Measurements from ENCODE around the gene GUCA2A. TPM values are rescaled to one million over a fixed set of nuclear protein-coding genes. Genes with fewer than 3 reads are reported as not detected.

The GUCA2A gene
- total RNA-seq, 1 experiment from 2014 or later: not detected

- Histone ChIP-seq H3K4me2 (no peak overlapping the region), H2AFZ (no peak overlapping the region), H4K20me1 (ENCODE audit: insufficient read depth) (no peaks in the 10 kb centered on the region), H3K36me3 (ENCODE audit: low read depth) (no peaks in the 10 kb centered on the region), H3F3A (ENCODE audit: insufficient read depth, low read depth) (peaks cover 9% of the 10 kb centered on the region; the same call in 1 of the 2 replicates), H3K27ac (no peak overlapping the region), H3K9me3 (ENCODE audit: insufficient read depth, low read depth) (no peaks in the 10 kb centered on the region), H3K4me3 (no peak overlapping the region), H3K4me1 (replicated peaks; ENCODE audit: insufficient read depth) (peaks cover 15% of the 10 kb centered on the region), H3K9me2 (ENCODE audit: insufficient read depth) (no peaks in the 10 kb centered on the region), H3K27me3 (ENCODE audit: insufficient read depth, low read depth) (no peaks in the 10 kb centered on the region), H3K79me2 (ENCODE audit: low read depth) (no peaks in the 10 kb centered on the region)
- DNase-seq: no peak
- POLR2A ChIA-PET (ENCODE audit: unreplicated experiment): no interaction called here
- CTCF ChIA-PET: no interaction called here
- BruUV-seq (replicated peaks): no TSS peak
- TF ChIP-seq EZH2 (IDR thresholded peaks at IDR 0.05; ENCODE audit: low read depth) (no peak), CTCF (conservative IDR thresholded peaks at IDR 0.05) (no peak)
- intact Hi-C loops (cut with micrococcal nuclease; ENCODE audit: unreplicated experiment): no loop called here
Observed at GRCh38 chr1:42155362-42155761, 9.2 kb downstream of the GUCA2A start.

GRCh38 chr1:42154685-42155084, 9.9 kb downstream of the GUCA2A start:
- no TSS peak for BruUV-seq (replicated peaks)
- DNase-seq: no peak
- H3K27ac ChIP-seq: no peak overlapping the region
- H4K20me1 ChIP-seq (ENCODE audit: insufficient read depth): no peaks in the 10 kb centered on the region
- no peaks in the 10 kb centered on the region for H3K9me3 ChIP-seq (ENCODE audit: insufficient read depth, low read depth)
- peaks cover 15% of the 10 kb centered on the region for H3K4me1 ChIP-seq (replicated peaks; ENCODE audit: insufficient read depth)
- no peak overlapping the region for H3K4me3 ChIP-seq
- intact Hi-C loops (cut with micrococcal nuclease; ENCODE audit: unreplicated experiment): no loop called here
- CTCF ChIA-PET: no interaction called here
- TF ChIP-seq EZH2 (IDR thresholded peaks at IDR 0.05; ENCODE audit: low read depth) (no peak), CTCF (conservative IDR thresholded peaks at IDR 0.05) (no peak)
- POLR2A ChIA-PET (ENCODE audit: unreplicated experiment): no interaction called here
- peaks cover 9% of the 10 kb centered on the region; the same call in 1 of the 2 replicates for H3F3A ChIP-seq (ENCODE audit: insufficient read depth, low read depth)
- H3K9me2 ChIP-seq (ENCODE audit: insufficient read depth): no peaks in the 10 kb centered on the region
- H3K79me2 ChIP-seq (ENCODE audit: low read depth): no peaks in the 10 kb centered on the region
- H3K36me3 ChIP-seq (ENCODE audit: low read depth): no peaks in the 10 kb centered on the region
- no peak overlapping the region for H2AFZ ChIP-seq
- H3K27me3 ChIP-seq (ENCODE audit: insufficient read depth, low read depth): no peaks in the 10 kb centered on the region
- H3K4me2 ChIP-seq: no peak overlapping the region

- Histone ChIP-seq H3K9me2 (ENCODE audit: insufficient read depth) (no peaks in the 10 kb centered on the region), H3K27me3 (ENCODE audit: insufficient read depth, low read depth) (no peaks in the 10 kb centered on the region), H3K79me2 (ENCODE audit: low read depth) (no peaks in the 10 kb centered on the region), H3K4me3 (no peak overlapping the region), H3K27ac (no peak overlapping the region), H3K36me3 (ENCODE audit: low read depth) (no peaks in the 10 kb centered on the region), H2AFZ (no peak overlapping the region), H4K20me1 (ENCODE audit: insufficient read depth) (no peaks in the 10 kb centered on the region), H3F3A (ENCODE audit: insufficient read depth, low read depth) (peaks cover 9% of the 10 kb centered on the region), H3K4me2 (no peak overlapping the region), H3K9me3 (ENCODE audit: insufficient read depth, low read depth) (no peaks in the 10 kb centered on the region), H3K4me1 (replicated peaks; ENCODE audit: insufficient read depth) (peaks cover 20% of the 10 kb centered on the region)
- CTCF ChIA-PET: no interaction called here
- BruUV-seq (replicated peaks): no TSS peak
- DNase-seq: no peak
- TF ChIP-seq EZH2 (IDR thresholded peaks at IDR 0.05; ENCODE audit: low read depth) (no peak), CTCF (conservative IDR thresholded peaks at IDR 0.05) (no peak)
- intact Hi-C loops (cut with micrococcal nuclease; ENCODE audit: unreplicated experiment): no loop called here
- POLR2A ChIA-PET (ENCODE audit: unreplicated experiment): no interaction called here
Observed at GRCh38 chr1:42153624-42154023, 10.9 kb downstream of the GUCA2A start.

Measured in PC-9 (cell line).